Memory B cell (primary cell): ENCODE measurements around the gene BUB1.

Experiments used
- ATAC-seq: fragments of 150-1000 bp; cut with Tn5 transposase; 2 replicates; pipeline ENCODE4 v1.10.0; 2021; ENCODE audit warnings: low read depth, mild to moderate bottlenecking, moderate library complexity
- DNase-seq, 2 donors: peaks; one replicate each; pipeline ENCODE4 v3.0.0; 2022; ENCODE audit warnings: low spot score in 2 of 2
- H3K27ac Mint-ChIP-seq: one replicate; pipeline ENCODE4 v1.8.0; 2022; ENCODE audit warnings: mild to moderate bottlenecking, moderate library complexity, mixed read lengths
- H3K27me3 Mint-ChIP-seq: one replicate; pipeline ENCODE4 v1.8.0; 2022; ENCODE audit warnings: mixed read lengths
- H3K36me3 Mint-ChIP-seq: one replicate; pipeline ENCODE4 v1.8.0; 2022; ENCODE audit warnings: mild to moderate bottlenecking, mixed read lengths
- H3K4me1 Mint-ChIP-seq: one replicate; pipeline ENCODE4 v1.8.0; 2022; ENCODE audit warnings: mixed read lengths
- H3K4me3 Mint-ChIP-seq: one replicate; pipeline ENCODE4 v1.8.0; 2022; ENCODE audit warnings: mild to moderate bottlenecking, moderate library complexity, mixed read lengths
- H3K9me3 Mint-ChIP-seq: one replicate; pipeline ENCODE4 v1.8.0; 2022; ENCODE audit warnings: mixed read lengths

BUB1 gene

DNA sequence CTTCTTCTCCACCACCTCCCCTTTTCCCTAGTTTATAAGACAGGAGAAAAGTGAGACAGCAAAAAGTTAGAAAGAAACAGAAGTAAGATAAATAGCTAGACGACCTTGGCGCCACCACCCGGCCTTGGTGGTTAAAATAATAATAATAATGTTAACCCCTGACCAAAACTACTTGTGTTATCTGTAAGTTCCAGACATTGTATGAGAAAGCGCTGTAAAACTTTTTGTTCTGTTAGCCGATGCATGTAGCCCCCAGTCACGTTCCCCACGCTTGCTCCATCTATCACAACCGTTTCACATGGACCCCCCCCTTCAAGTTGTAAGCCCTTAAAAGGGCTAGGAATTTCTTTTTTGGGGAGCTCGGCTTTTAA lies 1.5 kb upstream of the BUB1 start:
- no peaks in the 10 kb centered on the region for H3K36me3 Mint-ChIP-seq
- H3K9me3 Mint-ChIP-seq, result no peaks in the 10 kb centered on the region
- no peak overlapping the region for H3K27ac Mint-ChIP-seq
- H3K4me3 Mint-ChIP-seq, result peak overlapping the region; percentile 88
- no peaks in the 10 kb centered on the region for H3K27me3 Mint-ChIP-seq
- H3K4me1 Mint-ChIP-seq, result peaks cover 11% of the 10 kb centered on the region
- ATAC-seq (no peak), DNase-seq (no peak)

DNA sequence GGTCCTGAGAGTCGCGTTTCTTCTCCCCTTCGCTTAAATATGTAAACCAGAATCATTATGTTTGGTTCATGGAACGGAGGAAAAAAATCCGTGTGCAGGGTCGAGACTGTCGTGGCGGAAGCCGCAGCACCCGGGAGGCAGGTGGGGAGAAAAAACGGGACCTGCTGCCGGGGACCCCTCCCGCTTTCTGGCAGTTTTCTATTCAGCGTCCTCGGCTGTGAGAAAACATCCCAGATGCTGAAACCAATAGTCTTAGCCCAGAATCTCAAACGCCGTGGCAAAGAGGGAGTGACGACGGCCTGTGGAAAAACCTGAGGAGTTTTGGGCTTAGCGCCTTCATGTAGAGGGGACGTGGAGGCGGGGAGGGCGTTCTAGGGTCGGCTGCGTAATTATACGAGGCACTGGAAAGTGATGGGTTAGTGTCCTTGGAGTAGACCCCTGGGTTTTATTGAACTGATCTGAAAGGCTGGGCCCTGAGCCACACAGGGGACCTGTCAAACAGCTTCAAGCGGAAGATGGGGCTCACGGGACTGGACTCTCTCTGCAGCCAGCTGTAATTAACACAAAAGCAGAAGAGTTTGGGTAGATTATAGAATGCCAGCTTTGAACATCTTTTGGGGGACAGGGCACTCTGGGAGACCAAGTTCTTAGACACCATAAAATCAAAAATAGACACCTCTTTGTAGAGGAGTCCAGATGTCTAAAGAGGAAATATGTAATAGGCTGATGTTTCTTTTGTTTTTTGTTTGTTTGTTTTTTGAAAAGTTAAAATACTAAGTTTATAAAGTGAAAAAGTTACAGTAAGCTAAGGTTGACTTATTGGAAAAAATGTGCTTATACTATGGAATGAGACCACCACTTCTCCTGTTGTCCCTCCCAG lies 834 bp upstream of the BUB1 start:
- Mint-ChIP-seq H3K36me3 (no peaks in the 10 kb centered on the region), H3K9me3 (no peaks in the 10 kb centered on the region), H3K27me3 (no peaks in the 10 kb centered on the region), H3K27ac (peak overlapping the region; percentile 87), H3K4me3 (peak overlapping the region; percentile 88), H3K4me1 (peaks cover 11% of the 10 kb centered on the region)
- peak in 1 of 2 donors; percentile 24 for DNase-seq
- no peak for ATAC-seq

DNA sequence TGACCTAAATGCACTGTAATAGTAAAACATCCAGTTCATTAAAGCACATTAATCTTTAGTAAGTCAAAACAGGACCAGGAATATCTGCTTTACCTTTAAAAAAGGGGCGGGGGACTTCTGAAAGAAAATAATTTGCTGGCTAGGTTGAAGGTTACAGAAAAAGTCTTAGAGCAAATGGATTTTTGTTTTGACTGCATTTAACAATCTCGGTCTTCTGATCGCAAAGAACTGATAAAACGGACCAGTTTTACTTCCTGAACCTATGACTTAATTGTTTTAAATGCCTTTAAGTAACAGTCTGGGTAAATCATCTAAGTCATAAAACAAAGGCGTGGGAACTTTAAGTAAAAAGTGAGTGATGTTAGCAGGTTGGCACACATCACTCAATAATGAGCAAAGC lies 783 bp downstream of the BUB1 start:
- H3K9me3 Mint-ChIP-seq, result no peaks in the 10 kb centered on the region
- DNase-seq, result no peak
- no peak for ATAC-seq
- no peak overlapping the region for H3K4me3 Mint-ChIP-seq
- peak overlapping the region; percentile 87 for H3K27ac Mint-ChIP-seq
- no peaks in the 10 kb centered on the region for H3K27me3 Mint-ChIP-seq
- H3K4me1 Mint-ChIP-seq, result peaks cover 11% of the 10 kb centered on the region
- no peaks in the 10 kb centered on the region for H3K36me3 Mint-ChIP-seq

DNA sequence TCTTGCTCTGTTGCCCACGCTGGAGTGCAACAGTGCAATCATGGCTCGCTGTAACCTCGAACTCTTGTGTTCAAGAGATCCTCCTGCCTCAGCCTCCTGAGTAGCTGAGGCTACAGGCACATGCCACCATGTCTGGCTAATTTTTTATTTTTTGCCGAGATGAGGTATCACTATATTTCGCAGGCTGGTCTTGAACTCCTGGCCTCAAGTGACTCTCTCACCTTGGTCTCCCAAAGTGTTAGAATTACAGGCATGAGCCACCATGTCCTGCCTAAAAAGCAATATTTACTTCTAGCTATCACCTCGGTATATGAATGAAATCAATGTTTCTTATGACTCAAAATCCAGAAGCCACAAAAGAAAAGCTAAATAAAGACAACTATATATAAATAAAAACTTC lies 2.2 kb downstream of the BUB1 start:
- H3K27ac Mint-ChIP-seq, result no peak overlapping the region
- no peaks in the 10 kb centered on the region for H3K36me3 Mint-ChIP-seq
- no peak overlapping the region for H3K4me3 Mint-ChIP-seq
- no peaks in the 10 kb centered on the region for H3K27me3 Mint-ChIP-seq
- H3K9me3 Mint-ChIP-seq, result no peaks in the 10 kb centered on the region
- DNase-seq (no peak), ATAC-seq (no peak)
- peaks cover 11% of the 10 kb centered on the region for H3K4me1 Mint-ChIP-seq

DNA sequence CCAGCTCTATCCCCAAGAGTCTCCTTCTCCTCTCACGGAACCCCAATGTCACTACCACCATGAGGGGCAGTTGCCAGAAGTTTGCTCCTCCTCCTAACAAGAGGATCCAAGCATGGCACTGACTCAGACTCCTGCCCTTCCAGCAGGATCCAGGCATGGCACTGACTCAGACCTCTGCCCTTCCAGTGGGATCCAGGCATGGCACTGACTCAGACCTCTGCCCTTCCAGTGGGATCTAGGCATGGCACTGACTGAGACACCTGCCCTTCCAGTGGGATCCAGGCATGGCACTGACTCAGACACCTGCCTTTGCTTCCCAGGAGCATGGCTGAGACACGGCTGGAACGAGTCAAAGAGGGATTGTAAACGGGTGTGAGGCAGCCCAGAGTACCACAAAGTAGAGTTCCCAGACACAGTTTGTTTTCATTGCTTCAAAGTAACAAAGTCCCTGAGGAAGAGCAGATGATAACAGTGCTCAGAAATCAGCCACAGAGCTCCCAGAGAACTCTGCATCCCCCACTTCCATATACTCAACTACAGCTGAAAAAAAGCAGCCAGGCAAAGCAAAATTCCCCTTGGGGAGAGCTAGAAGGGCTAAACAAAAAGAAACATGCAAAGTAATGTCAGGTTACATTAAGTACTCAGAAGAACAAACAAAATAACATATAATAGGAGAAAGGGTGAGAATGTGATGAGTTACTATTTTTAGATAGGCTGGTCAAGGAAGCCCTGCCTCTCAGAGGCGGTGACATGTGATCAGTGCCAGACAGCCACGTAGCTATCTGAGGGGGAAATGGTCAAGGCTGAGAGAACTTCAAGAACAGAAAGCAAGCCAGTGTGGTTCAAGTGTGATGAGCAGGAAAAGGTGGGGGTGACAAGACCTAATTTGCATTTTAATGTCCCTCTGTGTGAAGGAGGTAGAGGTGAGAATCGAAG lies 3.0 kb downstream of the BUB1 start:
- Mint-ChIP-seq H3K27me3 (no peaks in the 10 kb centered on the region), H3K4me1 (peaks cover 11% of the 10 kb centered on the region), H3K9me3 (no peaks in the 10 kb centered on the region), H3K4me3 (peak overlapping the region; percentile 9), H3K27ac (peak overlapping the region; percentile 28), H3K36me3 (no peaks in the 10 kb centered on the region)
- DNase-seq, result peak; percentile 51 to 70
- ATAC-seq, result peak; percentile 85

DNA sequence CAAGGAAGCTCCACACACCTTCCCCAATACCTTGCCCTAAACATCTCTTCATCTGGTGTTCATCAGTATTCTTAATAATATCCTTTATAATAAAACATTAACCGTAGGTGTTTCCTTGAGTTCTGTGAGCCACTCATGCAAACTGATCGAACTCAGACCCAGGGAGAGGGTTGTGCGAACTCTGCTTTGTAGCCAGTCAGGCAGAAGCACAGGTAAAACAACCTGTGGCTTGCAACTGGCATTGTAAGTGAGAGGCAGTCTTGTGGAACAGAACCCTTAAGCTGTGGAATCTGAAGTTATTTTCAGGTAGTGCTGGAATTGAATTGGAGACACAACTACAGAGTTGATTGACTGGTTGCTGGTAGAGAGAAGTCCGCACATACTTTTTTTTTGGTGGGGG lies 4.7 kb downstream of the BUB1 start:
- DNase-seq (no peak), ATAC-seq (no peak)
- no peaks in the 10 kb centered on the region for H3K27me3 Mint-ChIP-seq
- H3K36me3 Mint-ChIP-seq, result no peaks in the 10 kb centered on the region
- H3K4me1 Mint-ChIP-seq, result peaks cover 11% of the 10 kb centered on the region
- no peak overlapping the region for H3K27ac Mint-ChIP-seq
- H3K4me3 Mint-ChIP-seq, result no peak overlapping the region
- no peaks in the 10 kb centered on the region for H3K9me3 Mint-ChIP-seq

DNA sequence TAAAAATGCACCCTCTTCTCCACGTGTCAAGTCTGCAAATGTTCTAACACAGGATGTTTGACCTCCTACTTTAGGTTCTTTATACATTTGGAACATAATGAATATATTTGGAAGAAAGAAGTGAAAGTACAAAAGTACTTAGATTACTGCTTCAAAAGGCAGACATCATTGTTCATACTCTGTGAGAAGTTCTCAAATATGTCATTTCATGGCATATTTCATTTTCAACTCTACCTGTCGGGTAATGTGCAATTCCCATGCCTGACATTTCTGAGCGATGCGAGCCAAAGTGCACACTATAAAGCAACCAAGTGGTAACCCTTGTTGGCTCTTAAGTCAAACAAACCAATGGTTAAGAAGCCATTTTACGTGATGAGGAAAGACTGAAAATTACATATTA lies 7.0 kb downstream of the BUB1 start:
- H3K9me3 Mint-ChIP-seq, result no peaks in the 10 kb centered on the region
- no peaks in the 10 kb centered on the region for H3K36me3 Mint-ChIP-seq
- DNase-seq, result no peak
- H3K27ac Mint-ChIP-seq, result no peak overlapping the region
- peaks cover 8% of the 10 kb centered on the region for H3K4me1 Mint-ChIP-seq
- H3K27me3 Mint-ChIP-seq, result no peaks in the 10 kb centered on the region
- no peak overlapping the region for H3K4me3 Mint-ChIP-seq
- ATAC-seq, result no peak

DNA sequence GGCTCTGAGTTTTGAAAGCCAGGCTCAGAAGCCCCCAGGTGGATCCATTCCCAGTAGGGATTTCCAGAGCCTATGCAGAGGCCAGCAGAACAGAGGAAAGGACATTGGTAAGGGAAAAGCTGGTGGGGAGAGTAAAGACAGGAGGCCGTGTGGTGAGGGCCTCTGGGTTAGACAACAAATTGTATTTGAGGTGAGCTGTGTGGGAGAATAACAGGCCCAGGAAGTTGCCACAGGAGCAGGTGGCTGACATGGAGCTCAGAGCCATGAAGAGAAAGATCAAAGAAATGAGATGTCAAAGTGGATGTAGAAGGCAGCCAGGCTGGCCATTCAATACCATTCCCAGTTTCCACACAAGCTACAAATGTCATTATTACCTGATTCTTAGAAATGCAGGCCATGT lies 8.8 kb downstream of the BUB1 start:
- Mint-ChIP-seq H3K27me3 (no peaks in the 10 kb centered on the region), H3K4me3 (no peak overlapping the region), H3K9me3 (no peaks in the 10 kb centered on the region), H3K27ac (peak overlapping the region; percentile 3), H3K36me3 (no peaks in the 10 kb centered on the region), H3K4me1 (no peaks in the 10 kb centered on the region)
- no peak for ATAC-seq
- no peak for DNase-seq

DNA sequence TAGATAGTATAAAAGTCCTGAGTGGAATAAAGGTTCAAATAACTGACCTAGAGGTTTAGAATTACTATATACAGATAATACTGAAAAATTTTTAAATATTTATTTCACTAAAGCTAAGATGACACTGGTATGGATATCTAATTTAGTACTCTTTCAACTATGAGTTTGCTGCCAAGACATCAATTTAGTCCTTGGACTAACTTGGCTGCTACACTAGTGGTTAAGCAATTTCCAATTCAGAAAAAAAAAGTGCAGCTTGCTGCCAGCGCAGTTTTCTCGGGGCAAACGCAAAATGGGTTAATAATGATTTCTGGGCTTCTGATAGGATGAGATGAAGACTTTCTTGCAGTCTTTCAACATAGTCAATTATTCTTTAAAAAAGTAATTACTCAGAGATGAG lies 10.8 kb downstream of the BUB1 start:
- no peak overlapping the region for H3K4me3 Mint-ChIP-seq
- H3K27ac Mint-ChIP-seq, result no peak overlapping the region
- no peaks in the 10 kb centered on the region for H3K36me3 Mint-ChIP-seq
- no peaks in the 10 kb centered on the region for H3K27me3 Mint-ChIP-seq
- ATAC-seq (no peak), DNase-seq (no peak)
- H3K4me1 Mint-ChIP-seq, result no peaks in the 10 kb centered on the region
- H3K9me3 Mint-ChIP-seq, result no peaks in the 10 kb centered on the region

DNA sequence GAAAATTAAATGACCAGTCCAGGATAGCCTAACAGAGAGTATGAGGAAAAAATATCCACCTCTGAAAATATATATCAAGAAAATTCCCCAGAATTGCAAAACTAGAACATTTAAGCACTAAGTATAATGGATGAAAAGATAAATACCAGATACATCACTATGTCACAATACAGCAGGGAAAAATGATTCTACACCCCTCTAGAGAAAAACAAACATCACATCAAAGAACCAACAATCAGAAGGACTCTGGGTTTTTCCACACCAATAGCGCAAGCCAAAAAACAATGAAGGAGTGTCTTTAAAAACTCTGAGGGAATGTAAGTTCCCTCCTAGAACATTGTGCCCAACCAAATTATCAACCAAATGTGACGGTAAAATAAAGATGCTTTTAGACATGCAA lies 13.7 kb downstream of the BUB1 start:
- H3K9me3 Mint-ChIP-seq, result no peaks in the 10 kb centered on the region
- H3K4me3 Mint-ChIP-seq, result no peak overlapping the region
- H3K4me1 Mint-ChIP-seq, result no peaks in the 10 kb centered on the region
- no peaks in the 10 kb centered on the region for H3K36me3 Mint-ChIP-seq
- ATAC-seq (no peak), DNase-seq (no peak)
- H3K27ac Mint-ChIP-seq, result no peak overlapping the region
- no peaks in the 10 kb centered on the region for H3K27me3 Mint-ChIP-seq

DNA sequence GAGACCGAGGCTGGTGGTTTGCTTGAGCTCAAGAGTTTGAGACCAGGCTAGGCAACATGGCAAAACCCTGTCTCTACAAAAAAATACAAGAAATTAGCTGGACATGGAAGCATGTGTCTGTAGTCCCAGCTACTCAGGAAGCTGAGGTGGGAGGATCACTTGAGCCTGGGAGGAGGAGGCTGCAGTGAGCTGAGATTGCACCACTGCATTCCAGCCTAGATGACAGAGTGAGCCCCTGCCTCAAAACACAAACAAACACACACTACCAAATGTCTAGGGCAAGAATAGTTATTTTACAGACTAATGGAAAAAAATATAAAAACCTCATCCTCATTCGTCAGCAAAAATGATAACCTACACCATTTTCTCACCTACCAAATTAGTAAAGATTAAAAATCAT lies 15.3 kb downstream of the BUB1 start:
- Mint-ChIP-seq H3K27ac (no peak overlapping the region), H3K9me3 (no peaks in the 10 kb centered on the region), H3K4me3 (no peak overlapping the region), H3K36me3 (no peaks in the 10 kb centered on the region), H3K27me3 (no peaks in the 10 kb centered on the region), H3K4me1 (no peaks in the 10 kb centered on the region)
- ATAC-seq (no peak), DNase-seq (no peak)

DNA sequence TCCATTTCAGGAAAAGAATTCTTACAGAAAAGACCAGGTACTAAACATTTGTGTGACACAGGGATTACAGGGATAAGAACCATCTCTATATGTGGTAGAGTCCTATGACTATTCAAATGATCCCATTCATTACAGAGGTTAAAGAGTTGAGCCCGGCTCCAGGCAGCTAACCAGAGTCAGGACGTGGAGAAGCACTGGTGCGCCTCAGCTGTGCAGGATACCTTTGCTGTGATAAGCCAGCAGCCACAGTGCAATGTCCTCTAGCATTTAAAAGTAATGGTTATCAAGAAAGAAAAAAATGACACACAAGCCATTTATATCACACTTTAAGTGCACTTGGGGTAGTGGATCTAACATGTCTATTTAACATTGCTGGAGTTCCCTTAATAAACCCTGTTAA lies 17.3 kb downstream of the BUB1 start:
- Mint-ChIP-seq H3K36me3 (no peaks in the 10 kb centered on the region), H3K9me3 (no peaks in the 10 kb centered on the region), H3K27me3 (no peaks in the 10 kb centered on the region), H3K4me3 (no peak overlapping the region), H3K4me1 (no peaks in the 10 kb centered on the region), H3K27ac (no peak overlapping the region)
- ATAC-seq (no peak), DNase-seq (no peak)

DNA sequence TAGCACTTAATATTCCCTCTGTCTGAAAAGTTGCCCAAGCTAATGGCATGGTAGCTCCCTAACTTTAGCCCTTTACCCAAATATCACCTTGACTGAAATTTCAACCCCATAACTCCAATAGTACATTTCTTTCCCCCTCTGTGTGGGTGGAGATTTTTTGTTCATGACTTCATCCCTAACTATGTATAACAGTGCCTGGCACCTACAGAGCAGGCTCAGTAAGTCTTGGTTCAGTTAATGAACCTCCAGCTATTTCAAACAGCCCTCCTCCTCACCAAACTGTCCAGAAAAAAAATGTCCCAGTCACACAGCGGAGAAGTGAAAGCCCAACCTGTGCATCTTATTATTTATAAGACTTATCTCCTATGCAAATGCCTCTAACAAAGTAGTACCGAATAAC lies 18.6 kb downstream of the BUB1 start:
- Mint-ChIP-seq H3K9me3 (no peaks in the 10 kb centered on the region), H3K27ac (no peak overlapping the region), H3K36me3 (no peaks in the 10 kb centered on the region), H3K4me3 (no peak overlapping the region), H3K4me1 (no peaks in the 10 kb centered on the region), H3K27me3 (no peaks in the 10 kb centered on the region)
- no peak for ATAC-seq
- DNase-seq, result no peak

DNA sequence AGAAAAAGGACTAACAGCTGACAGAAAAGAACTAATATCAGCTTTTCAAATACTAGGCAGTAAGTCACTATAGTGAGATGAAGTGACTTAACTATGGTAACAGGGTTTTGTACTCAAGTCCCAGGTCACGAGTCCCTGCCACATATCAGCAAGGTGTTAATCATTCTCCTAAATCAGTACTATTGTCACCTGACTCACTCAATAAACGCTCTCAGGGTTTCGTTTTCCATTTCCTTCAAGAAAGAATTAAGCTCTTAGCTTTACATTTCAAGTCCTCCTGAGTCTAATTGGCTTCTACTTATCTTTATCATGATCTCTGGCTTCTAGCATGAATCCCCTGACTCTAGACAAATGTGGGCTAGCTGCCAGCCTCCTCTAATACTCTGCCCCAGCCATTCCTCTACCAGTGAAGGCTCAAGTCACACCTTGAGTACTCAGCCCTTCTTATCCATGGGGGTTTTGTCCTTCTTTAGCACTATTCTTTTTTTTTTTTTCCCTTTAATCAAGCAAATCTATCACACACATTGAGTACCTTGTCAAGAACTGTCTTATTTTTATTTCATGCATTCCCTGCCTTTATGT lies 20.0 kb downstream of the BUB1 start:
- no peak for ATAC-seq
- no peak overlapping the region for H3K4me3 Mint-ChIP-seq
- no peaks in the 10 kb centered on the region for H3K9me3 Mint-ChIP-seq
- H3K27me3 Mint-ChIP-seq, result no peaks in the 10 kb centered on the region
- no peaks in the 10 kb centered on the region for H3K36me3 Mint-ChIP-seq
- H3K4me1 Mint-ChIP-seq, result no peaks in the 10 kb centered on the region
- H3K27ac Mint-ChIP-seq, result no peak overlapping the region
- no peak for DNase-seq
